H7 (cell line): ENCODE measurements around the gene SPINT2. TPM values are rescaled to one million over a fixed set of nuclear protein-coding genes. Genes with fewer than 3 reads are reported as not detected.

Experiments
- DNase-seq: peaks from one replicate; pipeline ENCODE4 v3.0.0; 2012
- H3K27me3 ChIP-seq: 2 replicates; pipeline ENCODE4 v1.6.0; 2011; ENCODE audit warnings: mild to moderate bottlenecking, low read length; ENCODE audit not compliant: control insufficient read depth, insufficient read depth
- H3K36me3 ChIP-seq: replicated peaks from 2 replicates; pipeline ENCODE4 v1.5.1; 2011; ENCODE audit warnings: low read length; ENCODE audit not compliant: control insufficient read depth, insufficient read depth
- H3K4me3 ChIP-seq: 2 replicates; pipeline ENCODE4 v1.5.1; 2011; ENCODE audit warnings: low read depth, mild to moderate bottlenecking, control low read depth, low read length, moderate library complexity; ENCODE audit not compliant: insufficient read depth
- total RNA-seq: library from RNA; depleted of rRNA; stranded (reverse); fragments of >200 nt; shearing (Covaris generic); gene quantifications from 2 replicates; pipeline ENCODE4 v1.2.3, GENCODE V29; 2014

Gene SPINT2
- total RNA-seq, 1 experiment from 2014 or later, result 143 TPM

DNA sequence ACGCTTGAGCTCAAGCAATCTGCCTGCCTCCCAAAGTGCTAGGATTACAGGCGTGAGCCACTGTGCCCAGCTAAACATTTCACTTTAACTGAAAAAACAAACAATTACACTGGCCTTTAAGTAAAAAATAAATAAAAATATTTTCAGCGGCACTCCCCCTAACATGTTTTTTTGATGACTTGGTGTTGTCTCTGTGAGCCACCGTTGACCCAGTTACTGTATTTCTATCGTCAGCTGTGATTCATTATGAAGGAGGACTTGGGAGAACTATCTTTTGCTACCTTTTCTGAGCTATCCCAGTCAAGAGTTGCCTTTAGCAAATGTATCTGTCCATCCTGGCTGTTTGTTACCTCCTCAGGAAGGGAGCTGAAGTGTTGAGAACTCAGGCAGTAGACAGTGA lies 21.2 kb downstream of the SPINT2 start:
- no peaks in the 10 kb centered on the region for H3K27me3 ChIP-seq
- DNase-seq, result no peak
- peaks cover 21% of the 10 kb centered on the region for H3K36me3 ChIP-seq
- no peak overlapping the region for H3K4me3 ChIP-seq

GRCh38 chr19:38287604-38288003 lies 23.2 kb downstream of the SPINT2 start:
- no peak for DNase-seq
- peaks cover 34% of the 10 kb centered on the region for H3K36me3 ChIP-seq

DNA sequence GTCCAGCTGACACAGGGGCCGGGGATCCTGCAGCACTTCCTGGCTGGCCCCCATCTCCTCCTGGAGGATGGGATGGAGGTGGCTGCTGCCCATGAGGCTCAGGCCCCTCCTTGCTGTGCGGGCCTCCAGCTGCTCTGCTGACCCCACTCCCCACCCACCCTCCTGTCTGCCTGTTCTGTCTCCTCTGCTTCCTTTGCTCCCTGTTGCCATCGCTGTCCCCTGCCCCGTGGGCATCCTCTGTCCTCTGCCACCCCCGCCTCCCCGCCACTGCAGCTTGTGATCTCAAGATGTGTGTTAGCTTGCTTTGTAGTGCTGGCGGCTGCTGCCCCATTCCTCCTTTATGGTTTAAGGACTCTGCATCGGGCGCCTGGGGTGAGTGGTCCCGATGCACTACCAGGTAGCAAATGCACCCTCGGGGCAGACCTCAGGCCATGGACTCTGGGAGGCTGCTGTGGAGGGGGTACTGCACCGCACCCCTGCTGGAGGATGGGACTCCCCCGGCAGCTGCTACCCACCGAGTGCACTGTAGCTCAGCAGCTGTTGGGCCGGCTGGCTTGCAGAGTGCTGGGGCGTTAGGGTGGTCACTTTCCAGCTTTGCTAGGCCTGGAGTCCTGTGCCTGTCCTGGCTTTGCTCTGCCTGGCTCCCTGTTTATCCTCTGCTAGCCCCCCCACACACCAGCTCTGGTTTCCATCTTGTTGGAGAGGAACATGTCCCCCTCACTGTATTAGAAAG lies 23.9 kb downstream of the SPINT2 start:
- Histone ChIP-seq H3K36me3 (peaks cover 35% of the 10 kb centered on the region), H3K27me3 (no peaks in the 10 kb centered on the region), H3K4me3 (no peak overlapping the region)
- DNase-seq, result no peak

More at GRCh38 chr19:38287604-38288003, 23.2 kb downstream of the SPINT2 start:
- no peak overlapping the region for H3K4me3 ChIP-seq
- H3K27me3 ChIP-seq, result no peaks in the 10 kb centered on the region

DNA sequence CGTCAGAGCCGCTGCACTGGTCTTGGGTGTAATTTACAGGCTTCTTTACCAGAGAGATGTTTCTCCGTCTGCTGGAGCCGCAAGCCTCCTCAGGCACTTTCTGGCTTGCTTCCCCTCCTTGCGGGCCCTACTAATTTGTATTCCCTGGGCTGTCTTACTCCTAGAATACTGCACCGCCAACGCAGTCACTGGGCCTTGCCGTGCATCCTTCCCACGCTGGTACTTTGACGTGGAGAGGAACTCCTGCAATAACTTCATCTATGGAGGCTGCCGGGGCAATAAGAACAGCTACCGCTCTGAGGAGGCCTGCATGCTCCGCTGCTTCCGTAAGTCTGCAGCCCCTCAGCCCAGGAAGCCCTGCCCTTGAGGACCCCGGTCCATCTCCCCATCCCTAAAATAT lies 25.6 kb downstream of the SPINT2 start:
- DNase-seq, result no peak
- no peak overlapping the region for H3K4me3 ChIP-seq
- no peaks in the 10 kb centered on the region for H3K27me3 ChIP-seq
- peaks cover 33% of the 10 kb centered on the region for H3K36me3 ChIP-seq

DNA sequence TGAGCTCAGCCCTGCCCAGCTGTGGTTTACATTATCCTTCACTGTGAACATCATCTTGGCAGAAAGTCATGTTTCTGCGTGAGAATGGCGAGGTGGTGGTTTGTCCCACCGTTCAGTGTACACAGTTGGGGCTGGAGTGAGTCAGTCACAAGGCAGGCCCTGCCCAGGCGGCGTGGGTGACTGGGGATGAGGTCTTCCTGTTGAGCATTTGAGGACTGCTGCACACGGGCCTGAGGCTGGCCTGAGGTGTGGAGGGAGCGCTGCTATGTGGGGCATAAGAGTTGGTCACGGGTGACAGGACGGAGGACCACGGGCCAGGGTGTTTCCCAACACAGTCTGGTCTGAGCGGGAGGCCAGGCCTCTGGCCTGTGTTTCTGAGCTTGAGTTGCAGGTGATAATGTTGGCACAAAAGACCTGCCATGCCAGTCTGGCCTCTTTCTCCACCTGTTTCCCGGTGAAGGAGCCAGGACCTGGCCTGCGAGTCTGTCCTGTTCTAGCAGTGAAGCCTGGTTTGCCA lies 26.3 kb downstream of the SPINT2 start:
- Histone ChIP-seq H3K27me3 (no peaks in the 10 kb centered on the region), H3K36me3 (peaks cover 30% of the 10 kb centered on the region), H3K4me3 (no peak overlapping the region)
- no peak for DNase-seq

GRCh38 chr19:38291855-38292254 lies 27.5 kb downstream of the SPINT2 start:
- Histone ChIP-seq H3K36me3 (peaks cover 27% of the 10 kb centered on the region), H3K27me3 (no peaks in the 10 kb centered on the region), H3K4me3 (no peak overlapping the region)
- DNase-seq, result peak; percentile 55

DNA sequence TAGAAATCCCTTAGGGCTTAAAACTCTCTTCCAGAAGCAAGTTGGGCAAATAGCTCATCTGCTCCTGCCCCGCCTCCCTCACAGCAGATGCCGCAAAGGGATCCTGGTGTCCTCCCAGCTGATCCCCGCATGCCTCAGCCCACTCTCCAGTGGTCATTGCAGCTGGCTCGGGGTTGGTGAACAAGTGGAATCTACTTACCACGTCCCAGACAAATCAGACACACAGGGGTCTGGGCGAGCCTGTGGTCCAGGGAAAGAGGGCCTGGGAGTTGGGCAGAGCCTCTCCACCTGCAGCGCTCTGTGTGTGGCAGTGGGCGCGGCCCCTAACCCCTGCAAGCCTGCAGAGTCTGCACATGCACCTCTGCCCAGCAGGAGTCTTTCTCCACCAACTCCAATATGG lies 28.9 kb downstream of the SPINT2 start:
- no peaks in the 10 kb centered on the region for H3K27me3 ChIP-seq
- peaks cover 23% of the 10 kb centered on the region for H3K36me3 ChIP-seq
- peak; percentile 38 for DNase-seq
- H3K4me3 ChIP-seq, result no peak overlapping the region

- DNase-seq, result no peak
These were observed 29.7 kb downstream of the SPINT2 start for GRCh38 chr19:38294090-38294489.

DNA sequence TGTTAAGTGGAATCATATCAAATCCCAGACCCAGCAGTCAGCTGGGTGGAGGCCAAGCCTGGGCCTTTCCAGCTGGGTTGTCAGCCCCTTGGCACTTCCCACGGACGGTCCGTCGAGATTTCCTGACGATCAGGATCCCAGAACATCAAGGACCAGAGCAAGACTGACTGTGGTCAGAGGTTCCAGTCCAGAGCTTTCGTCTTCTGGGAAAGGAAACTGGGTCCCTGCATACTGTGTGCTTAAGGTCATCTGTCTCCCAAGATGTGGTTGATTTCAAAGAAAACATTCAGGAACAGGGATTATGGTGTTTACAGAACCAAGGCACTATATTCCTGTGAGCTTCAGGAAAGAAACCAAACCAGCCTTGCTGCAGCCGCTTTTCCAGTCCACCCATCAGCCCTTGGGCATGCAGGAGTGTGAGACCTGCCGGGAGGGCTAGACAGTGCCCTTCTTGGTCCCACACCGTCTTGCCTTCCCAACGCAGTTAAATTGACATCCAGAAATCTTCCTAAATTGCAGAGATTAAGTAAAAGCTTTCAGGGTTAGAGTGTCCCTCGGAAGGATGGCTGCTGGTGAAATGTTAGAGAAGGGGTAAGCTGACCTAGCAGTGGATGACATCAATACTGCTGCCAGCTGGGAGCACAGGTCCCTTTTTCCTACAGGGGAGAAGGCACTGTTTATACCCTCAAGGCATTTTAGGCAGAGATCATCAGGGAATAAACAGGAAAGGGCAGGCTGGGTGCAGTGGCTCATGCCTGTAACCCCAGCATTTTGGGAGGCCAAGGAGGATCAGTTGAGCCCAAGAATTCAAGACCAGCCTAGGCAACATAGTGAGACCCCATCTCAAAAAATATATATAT lies 34.7 kb downstream of the SPINT2 start:
- no peaks in the 10 kb centered on the region for H3K36me3 ChIP-seq
- H3K27me3 ChIP-seq, result peaks cover 4% of the 10 kb centered on the region; the same call in 1 of the 2 replicates
- DNase-seq, result no peak
- H3K4me3 ChIP-seq, result no peak overlapping the region

More at GRCh38 chr19:38294090-38294489, 29.7 kb downstream of the SPINT2 start:
- peaks cover 23% of the 10 kb centered on the region for H3K36me3 ChIP-seq
- H3K4me3 ChIP-seq, result no peak overlapping the region
- H3K27me3 ChIP-seq, result no peaks in the 10 kb centered on the region

DNA sequence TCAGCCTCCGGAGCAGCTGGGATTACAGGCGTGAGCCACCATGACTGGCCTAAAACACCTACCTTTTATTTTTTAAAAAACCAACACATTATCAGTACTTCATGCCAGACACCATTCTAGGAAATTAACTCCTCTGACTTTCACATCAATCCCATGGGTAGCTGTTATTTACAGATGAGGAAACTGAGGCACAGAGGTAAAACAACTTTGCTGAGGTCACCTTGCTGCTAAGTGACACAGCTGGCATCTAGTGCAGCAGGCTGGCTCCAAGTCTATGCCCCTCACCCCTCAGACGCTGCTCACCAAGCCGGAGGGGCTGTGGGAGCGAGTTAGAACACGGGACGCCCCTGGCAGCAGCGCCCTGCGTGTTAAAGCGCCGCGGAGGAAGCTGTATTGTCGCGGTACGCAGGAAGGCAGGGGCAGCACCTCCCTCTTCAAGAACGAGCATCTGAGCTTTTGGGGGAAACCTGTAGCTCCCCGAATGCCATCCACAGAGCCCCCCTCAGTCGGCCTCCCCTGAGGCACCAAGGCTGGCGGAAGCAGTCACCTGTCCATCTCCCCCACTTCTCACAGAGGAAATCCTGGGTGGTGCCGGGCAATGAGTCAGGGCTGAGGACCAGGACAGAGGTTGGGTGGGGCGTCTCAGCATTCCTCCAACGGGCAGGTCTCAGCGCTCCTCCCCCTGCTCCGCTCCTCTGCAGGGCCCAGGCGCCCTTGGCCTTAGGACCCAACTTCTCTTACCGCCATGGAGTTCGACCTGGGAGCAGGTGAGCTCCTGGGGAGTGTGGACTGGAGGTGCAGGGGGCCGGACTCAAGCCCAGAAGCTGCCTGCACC lies 39.4 kb downstream of the SPINT2 start, which contains the start of gene C19orf33:
C19orf33 (plus strand) TSS at position 735 of the 835 bp plus-strand sequence; CDS start at position 746, 11 bp downstream.
- DNase-seq, result peak; percentile 89
- H3K36me3 ChIP-seq, result peaks cover 4% of the 10 kb centered on the region
- H3K4me3 ChIP-seq, result peak within 1 kb of the TSS; percentile 57

DNA sequence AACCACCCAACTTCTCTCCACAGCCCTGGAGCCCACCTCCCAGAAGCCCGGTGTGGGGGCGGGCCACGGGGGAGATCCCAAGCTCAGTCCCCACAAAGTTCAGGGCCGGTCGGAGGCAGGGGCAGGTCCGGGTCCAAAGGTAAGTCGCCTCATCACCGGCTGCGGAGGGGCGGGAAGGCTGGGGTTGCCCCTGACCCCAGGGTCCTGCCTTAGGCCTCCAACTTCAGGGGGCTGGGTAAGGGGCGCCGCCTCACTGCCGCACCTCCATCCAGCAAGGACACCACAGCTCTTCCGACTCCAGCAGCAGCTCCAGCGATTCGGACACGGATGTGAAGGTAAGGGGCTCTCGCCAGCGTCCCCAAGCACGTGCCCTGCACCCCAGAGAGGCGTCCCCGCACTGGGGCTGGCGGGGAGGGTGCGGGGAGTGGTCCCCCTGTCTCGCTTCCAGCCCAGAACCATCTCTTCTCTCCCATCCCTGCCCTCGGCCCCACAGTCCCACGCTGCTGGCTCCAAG lies 40.0 kb downstream of the SPINT2 start:
- Histone ChIP-seq H3K27me3 (peaks cover 7% of the 10 kb centered on the region; the same call in 1 of the 2 replicates), H3K36me3 (peaks cover 4% of the 10 kb centered on the region), H3K4me3 (peak overlapping the region; percentile 57)
- peak; percentile 77 for DNase-seq

More for the DNA sequence above, 39.4 kb downstream of the SPINT2 start, which contains the start of gene C19orf33:
- H3K27me3 ChIP-seq, result peaks cover 7% of the 10 kb centered on the region; the same call in 1 of the 2 replicates

DNA sequence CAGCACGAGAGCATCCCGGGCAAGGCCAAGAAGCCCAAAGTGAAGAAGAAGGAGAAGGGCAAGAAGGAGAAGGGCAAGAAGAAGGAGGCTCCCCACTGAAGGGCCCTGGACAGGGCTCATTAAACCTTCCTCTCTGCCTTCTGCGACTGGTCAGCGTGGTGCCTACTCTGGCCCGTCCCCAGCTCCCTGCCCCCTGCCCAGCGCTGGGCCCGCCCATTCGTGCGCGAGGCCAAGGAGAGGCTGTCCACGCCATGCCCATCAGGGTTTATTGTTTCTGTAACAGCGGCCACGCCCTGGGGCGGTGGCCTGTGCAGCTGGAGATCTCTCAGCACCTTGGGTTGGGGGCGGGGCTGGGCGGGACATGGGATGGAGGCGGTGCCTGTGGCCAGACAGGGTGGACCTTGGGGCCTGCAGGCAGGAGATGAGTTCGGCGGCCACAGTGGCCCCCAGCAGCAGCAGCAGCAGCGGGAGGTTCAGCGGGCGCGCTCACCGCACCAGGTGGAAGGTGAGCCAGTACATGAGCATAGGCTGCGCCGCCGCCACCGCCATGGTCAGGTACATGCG lies 40.6 kb downstream of the SPINT2 start:
- DNase-seq, result peak; percentile 99
- peaks cover 7% of the 10 kb centered on the region; the same call in 1 of the 2 replicates for H3K27me3 ChIP-seq
- H3K36me3 ChIP-seq, result peaks cover 4% of the 10 kb centered on the region
- peak overlapping the region; percentile 57 for H3K4me3 ChIP-seq

DNA sequence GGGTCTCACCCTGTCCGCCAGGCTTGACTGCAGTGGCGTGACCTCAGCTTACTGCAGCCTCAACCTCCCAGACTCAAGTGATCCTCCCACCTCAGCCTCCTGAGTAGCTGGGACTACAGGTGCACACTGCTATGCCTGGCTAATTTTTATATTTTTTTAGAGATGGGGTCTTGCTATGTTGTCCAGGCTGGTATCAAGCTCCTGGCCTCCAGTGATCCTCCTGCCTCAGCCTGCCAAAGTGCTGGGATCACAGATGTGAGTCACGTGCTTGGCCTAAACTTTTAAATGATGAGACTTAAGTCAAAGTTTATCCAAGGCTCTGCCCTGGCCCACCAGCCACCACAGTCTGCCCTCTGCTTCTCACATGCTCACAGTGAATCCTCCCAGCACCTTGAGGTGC lies 41.9 kb downstream of the SPINT2 start:
- no peak for DNase-seq
- Histone ChIP-seq H3K27me3 (peaks cover 7% of the 10 kb centered on the region; the same call in 1 of the 2 replicates), H3K4me3 (no peak overlapping the region), H3K36me3 (peaks cover 4% of the 10 kb centered on the region)
